Endodermal cell (in vitro differentiated cells): Measurements from ENCODE around the gene GRK6. TPM values are rescaled to one million over a fixed set of nuclear protein-coding genes. Genes with fewer than 3 reads are reported as not detected.

Experiments used
- DNase-seq: peaks from one replicate; pipeline ENCODE4 v3.0.0-alpha.2; 2017
- H3K27ac ChIP-seq: 2 replicates; pipeline ENCODE4 v1.5.1; 2013; ENCODE audit warnings: mild to moderate bottlenecking, low read depth, low read length, moderate library complexity
- H3K27me3 ChIP-seq: 2 replicates; pipeline ENCODE4 v1.6.1; 2013; ENCODE audit warnings: mild to moderate bottlenecking, low read length, moderate library complexity; ENCODE audit not compliant: insufficient read depth, control insufficient read depth, poor library complexity, severe bottlenecking
- H3K36me3 ChIP-seq: 2 replicates; pipeline ENCODE4 v1.7.0; 2013; ENCODE audit warnings: mild to moderate bottlenecking, low read length, moderate library complexity; ENCODE audit not compliant: control insufficient read depth, insufficient read depth
- H3K4me1 ChIP-seq: one replicate; pipeline ENCODE4 v1.7.0; 2013; ENCODE audit warnings: low read length; ENCODE audit not compliant: control insufficient read depth, insufficient read depth
- H3K4me3 ChIP-seq: 2 replicates; pipeline ENCODE4 v1.5.1; 2013; ENCODE audit warnings: mild to moderate bottlenecking, low read length, moderate library complexity
- H3K9ac ChIP-seq: 2 replicates; pipeline ENCODE4 v1.6.1; 2013; ENCODE audit warnings: mild to moderate bottlenecking, low read length, moderate library complexity; ENCODE audit not compliant: poor library complexity, severe bottlenecking; ENCODE audit errors: extremely low read depth
- H3K9me3 ChIP-seq: 2 replicates; pipeline ENCODE4 v1.6.1; 2013; ENCODE audit warnings: mild to moderate bottlenecking, low read length, moderate library complexity; ENCODE audit not compliant: control insufficient read depth
- H3K27ac Mint-ChIP-seq: 2 replicates; pipeline ENCODE4 v1.8.0; 2020; ENCODE audit warnings: mixed read lengths
- H3K27me3 Mint-ChIP-seq: 2 replicates; pipeline ENCODE4 v1.8.0; 2021; ENCODE audit warnings: mild to moderate bottlenecking, mixed read lengths; ENCODE audit not compliant: insufficient read depth
- H3K36me3 Mint-ChIP-seq: 2 replicates; pipeline ENCODE4 v1.8.0; 2020; ENCODE audit warnings: low read depth, mixed read lengths
- H3K4me1 Mint-ChIP-seq: 2 replicates; pipeline ENCODE4 v1.8.0; 2020; ENCODE audit warnings: mixed read lengths
- H3K4me3 Mint-ChIP-seq: 2 replicates; pipeline ENCODE4 v1.8.0; 2020; ENCODE audit warnings: mild to moderate bottlenecking, moderate library complexity, mixed read lengths
- H3K9me3 Mint-ChIP-seq: 2 replicates; pipeline ENCODE4 v1.8.0; 2020; ENCODE audit warnings: mild to moderate bottlenecking, mixed read lengths
- WGBS, 2 experiments: methylation state at CpG; one replicate each; pipeline versions ENCODE4 v1.1.5 to v1.1.7; 2013; ENCODE audit warnings: missing lambda C conversion rate in 2 of 2, mixed read lengths in 1 of 2; ENCODE audit not compliant: insufficient coverage in 1 of 2, insufficient read length in 1 of 2; 5-methylcytosine and 5-hydroxymethylcytosine counted together
- total RNA-seq, 2 donors: library from RNA; stranded (reverse); fragmentation: NEBNext Ultra II Directional in 1 of 2; extraction: Animal tissue kit (Norgen Biotek cat#: 25700) in 1 of 2; gene quantifications; 2 replicates in 1 of 2; 3 replicates in 1 of 2; pipeline ENCODE4 v1.2.1, GENCODE V29; 2021
- TF ChIP-seq, protein P1 (sequence below): fragments of 200-600 bp; sonication (generic); conservative IDR thresholded peaks from 2 replicates; pipeline ENCODE4 v1.5.0; 2021; ENCODE audit warnings: antibody characterized with exemption, mild to moderate bottlenecking

GRK6 gene
- total RNA-seq, 2 donors from 2014 or later, result 51.6 to 66.8 TPM

DNA sequence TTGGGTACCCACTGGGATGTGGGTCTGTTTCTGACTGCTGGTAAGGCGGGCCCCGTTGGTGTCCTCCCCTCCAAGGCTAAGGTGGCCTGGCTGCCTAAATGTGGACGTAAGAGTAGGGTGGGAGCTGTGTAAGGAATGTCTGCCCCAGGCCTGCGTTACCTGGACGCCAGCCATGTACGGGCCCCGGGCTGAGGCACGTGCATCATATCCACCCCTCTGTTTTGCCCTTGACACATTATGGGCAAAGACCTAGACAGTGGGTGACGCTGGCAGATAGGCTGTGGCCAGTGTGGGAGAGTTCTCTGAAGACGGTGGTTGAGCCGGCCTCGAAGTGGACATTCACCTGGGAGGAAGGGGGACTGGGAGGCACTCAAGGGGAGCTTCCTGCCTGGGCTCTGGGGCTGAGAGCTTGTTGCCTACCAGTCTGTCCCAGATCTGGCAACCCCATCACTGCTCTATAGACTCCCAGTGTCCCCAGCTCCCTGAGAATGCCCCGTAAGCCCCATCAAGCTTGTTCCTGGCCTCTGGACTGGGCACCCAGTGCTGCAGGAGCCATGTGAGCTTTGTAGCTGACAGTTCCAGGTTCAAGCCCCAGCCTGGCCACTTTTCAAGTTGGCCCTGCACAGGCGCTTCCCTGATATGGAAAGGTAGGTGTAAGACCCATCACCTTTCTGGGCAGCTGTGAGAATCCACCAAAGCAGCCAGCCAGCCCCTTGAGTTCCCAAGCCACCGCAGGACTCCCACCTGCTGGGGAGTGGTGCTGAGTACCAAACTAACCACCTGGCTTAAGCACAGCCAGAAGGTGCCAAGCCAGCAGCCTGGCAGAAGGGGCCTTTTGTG lies 16.9 kb downstream of the GRK6 start:
- no peak for DNase-seq
- Mint-ChIP-seq H3K36me3 (peaks cover 16% of the 10 kb centered on the region), H3K4me1 (peaks cover 8% of the 10 kb centered on the region), H3K27me3 (peaks cover 31% of the 10 kb centered on the region), H3K9me3 (no peaks in the 10 kb centered on the region), H3K4me3 (no peak overlapping the region), H3K27ac (no peak overlapping the region)
- Histone ChIP-seq H3K36me3 (peaks cover 10% of the 10 kb centered on the region), H3K9me3 (no peaks in the 10 kb centered on the region), H3K27me3 (peaks cover 8% of the 10 kb centered on the region), H3K4me1 (peaks cover 3% of the 10 kb centered on the region), H3K9ac (no peak overlapping the region), H3K4me3 (no peak overlapping the region), H3K27ac (no peak overlapping the region)
- TF ChIP-seq, protein P1, sequence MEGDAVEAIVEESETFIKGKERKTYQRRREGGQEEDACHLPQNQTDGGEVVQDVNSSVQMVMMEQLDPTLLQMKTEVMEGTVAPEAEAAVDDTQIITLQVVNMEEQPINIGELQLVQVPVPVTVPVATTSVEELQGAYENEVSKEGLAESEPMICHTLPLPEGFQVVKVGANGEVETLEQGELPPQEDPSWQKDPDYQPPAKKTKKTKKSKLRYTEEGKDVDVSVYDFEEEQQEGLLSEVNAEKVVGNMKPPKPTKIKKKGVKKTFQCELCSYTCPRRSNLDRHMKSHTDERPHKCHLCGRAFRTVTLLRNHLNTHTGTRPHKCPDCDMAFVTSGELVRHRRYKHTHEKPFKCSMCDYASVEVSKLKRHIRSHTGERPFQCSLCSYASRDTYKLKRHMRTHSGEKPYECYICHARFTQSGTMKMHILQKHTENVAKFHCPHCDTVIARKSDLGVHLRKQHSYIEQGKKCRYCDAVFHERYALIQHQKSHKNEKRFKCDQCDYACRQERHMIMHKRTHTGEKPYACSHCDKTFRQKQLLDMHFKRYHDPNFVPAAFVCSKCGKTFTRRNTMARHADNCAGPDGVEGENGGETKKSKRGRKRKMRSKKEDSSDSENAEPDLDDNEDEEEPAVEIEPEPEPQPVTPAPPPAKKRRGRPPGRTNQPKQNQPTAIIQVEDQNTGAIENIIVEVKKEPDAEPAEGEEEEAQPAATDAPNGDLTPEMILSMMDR, result no peak
- WGBS, 2 experiments, result 92 to 97% methylated on average over 5 to 15 of the region's 15 CpGs

DNA sequence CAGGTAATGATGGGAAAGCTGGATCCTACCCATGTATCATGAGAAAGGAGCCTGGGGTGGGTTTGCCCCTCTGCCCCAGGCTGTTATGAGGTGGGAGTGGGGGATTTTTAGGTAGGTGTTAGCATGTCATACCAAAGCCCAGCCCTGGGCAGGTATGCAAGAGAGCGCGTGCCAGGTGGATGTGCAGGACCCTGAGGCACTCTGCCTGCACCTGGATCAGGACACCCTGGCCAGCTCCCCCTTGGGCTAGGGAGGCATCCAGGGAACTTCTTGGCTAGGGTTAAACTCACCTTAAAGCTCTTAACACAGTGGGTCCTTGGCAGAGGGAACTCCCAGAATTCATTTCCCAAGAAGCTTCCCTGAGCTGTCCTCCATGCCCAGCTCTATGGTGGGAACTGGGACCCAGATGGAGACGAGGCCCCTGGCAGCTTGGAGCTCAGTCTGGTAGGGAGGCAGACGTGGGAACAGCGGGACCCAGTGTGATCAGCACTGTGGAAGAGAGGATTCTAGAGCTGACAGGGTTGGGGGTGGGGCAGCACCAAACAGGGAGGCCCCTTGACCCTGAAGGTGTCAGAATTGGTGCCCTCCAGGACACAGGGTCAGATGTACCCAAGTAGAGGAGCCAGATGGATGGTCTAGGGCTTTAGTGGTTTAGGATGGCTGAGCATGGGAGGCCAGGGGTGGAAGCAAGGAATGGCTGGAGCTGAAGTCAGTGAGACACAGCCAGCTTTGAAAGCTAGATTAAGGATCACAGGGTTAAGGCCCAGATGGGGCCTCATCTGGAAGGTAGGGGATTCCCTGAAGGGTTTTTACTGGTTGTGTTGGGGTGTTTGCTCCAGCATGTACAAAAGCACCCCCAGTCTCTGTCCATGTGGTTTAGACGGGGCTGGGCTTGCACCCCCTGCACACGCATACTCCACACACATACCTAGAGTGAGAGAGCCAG lies 17.9 kb downstream of the GRK6 start:
- Mint-ChIP-seq H3K36me3 (peaks cover 8% of the 10 kb centered on the region), H3K4me3 (no peak overlapping the region), H3K9me3 (no peaks in the 10 kb centered on the region), H3K4me1 (peaks cover 8% of the 10 kb centered on the region), H3K27me3 (peaks cover 41% of the 10 kb centered on the region), H3K27ac (no peak overlapping the region)
- H3K4me3 ChIP-seq, result no peak overlapping the region
- WGBS, 2 experiments, result 85 to 100% methylated on average over 3 to 7 of the region's 7 CpGs
- DNase-seq, result no peak
- H3K36me3 ChIP-seq, result peaks cover 3% of the 10 kb centered on the region
- TF ChIP-seq, protein P1, result no peak
- H3K9me3 ChIP-seq, result no peaks in the 10 kb centered on the region
- no peak overlapping the region for H3K27ac ChIP-seq
- no peak overlapping the region for H3K9ac ChIP-seq
- H3K27me3 ChIP-seq, result peaks cover 13% of the 10 kb centered on the region
- peaks cover 3% of the 10 kb centered on the region for H3K4me1 ChIP-seq

DNA sequence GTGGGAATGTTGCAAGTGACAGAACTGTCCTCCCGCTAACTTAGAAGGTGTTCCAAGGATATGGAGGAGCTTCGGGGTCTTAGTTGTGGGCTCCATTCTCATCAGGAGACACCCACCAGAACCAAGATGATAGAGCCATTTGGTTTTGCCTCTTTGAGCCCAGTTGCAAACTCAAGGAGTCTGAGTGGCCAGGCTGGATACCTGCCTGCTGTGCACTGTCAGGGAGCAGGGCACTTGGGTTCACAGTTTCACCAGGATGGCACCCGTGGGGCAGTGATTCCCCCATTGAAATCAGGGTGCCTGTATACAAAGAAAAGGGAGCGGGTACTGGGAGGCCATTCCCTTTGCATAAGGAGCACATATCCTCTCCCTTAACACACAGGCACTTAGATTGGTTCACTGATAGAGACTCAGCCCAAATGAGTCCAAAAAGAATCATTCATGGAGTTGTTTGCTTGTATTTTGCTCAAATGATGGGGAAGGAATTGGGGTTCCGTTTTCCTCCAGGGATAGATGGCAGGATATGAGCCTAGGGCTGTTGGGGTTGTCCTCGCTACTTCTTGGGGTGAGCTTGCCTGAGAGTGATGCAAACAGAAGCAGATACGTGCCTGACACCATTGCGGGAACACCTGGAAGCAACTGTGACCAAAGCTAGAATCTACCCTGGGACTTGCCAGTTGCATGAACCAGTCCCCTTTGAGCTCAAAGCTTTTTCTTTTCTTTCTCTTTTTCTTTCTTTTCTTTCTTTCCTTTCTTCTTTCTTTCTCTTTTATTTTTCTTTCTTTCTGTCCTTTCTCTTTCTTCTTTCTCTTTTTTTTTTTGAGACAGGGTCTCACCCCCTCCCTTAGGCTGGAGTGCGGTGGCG lies 18.8 kb downstream of the GRK6 start:
- H3K27me3 ChIP-seq, result peaks cover 13% of the 10 kb centered on the region
- H3K4me1 ChIP-seq, result peaks cover 3% of the 10 kb centered on the region
- H3K4me3 ChIP-seq, result no peak overlapping the region
- H3K4me3 Mint-ChIP-seq, result peak overlapping the region; percentile 47
- TF ChIP-seq, protein P1, result no peak
- no peak overlapping the region for H3K27ac Mint-ChIP-seq
- H3K36me3 ChIP-seq, result no peaks in the 10 kb centered on the region
- peaks cover 3% of the 10 kb centered on the region for H3K36me3 Mint-ChIP-seq
- peaks cover 49% of the 10 kb centered on the region for H3K27me3 Mint-ChIP-seq
- H3K27ac ChIP-seq, result no peak overlapping the region
- H3K9me3 Mint-ChIP-seq, result no peaks in the 10 kb centered on the region
- no peaks in the 10 kb centered on the region for H3K9me3 ChIP-seq
- no peak overlapping the region for H3K9ac ChIP-seq
- DNase-seq, result no peak
- WGBS, 2 experiments, result 88 to 97% methylated on average over 7 to 10 of the region's 10 CpGs
- H3K4me1 Mint-ChIP-seq, result peaks cover 8% of the 10 kb centered on the region
